GM21390 (cell line): ENCODE results near the gene FGGY.
A peak's percentile ranks its signal among the peaks of the same experiment; 100 is the strongest.

Source experiments
- ATAC-seq: cut with Tn5 transposase; IDR thresholded peaks from one replicate; pipeline ENCODE4 v1.9.1; 2021; ENCODE audit not compliant: unreplicated experiment

Gene FGGY

DNA sequence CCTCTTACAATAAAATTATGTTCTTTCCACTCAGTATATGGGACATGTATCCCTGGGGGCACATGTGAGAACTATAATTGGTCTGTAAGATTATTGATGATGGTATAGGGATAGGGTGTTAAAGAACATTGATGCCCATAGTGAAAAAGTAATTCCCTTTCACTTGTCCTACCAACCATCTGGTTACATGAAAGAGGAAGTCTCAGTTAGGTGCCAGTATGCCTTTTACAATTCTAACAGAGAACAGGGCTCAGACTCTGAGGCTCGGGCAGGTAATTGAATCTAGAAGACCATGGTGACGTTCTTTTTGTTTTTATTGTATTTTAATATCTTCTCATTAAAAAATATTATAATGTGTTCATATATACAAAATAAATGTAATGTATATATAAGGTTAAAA, 113.6 kb downstream of the FGGY start:
- peak; percentile 22 for ATAC-seq

DNA sequence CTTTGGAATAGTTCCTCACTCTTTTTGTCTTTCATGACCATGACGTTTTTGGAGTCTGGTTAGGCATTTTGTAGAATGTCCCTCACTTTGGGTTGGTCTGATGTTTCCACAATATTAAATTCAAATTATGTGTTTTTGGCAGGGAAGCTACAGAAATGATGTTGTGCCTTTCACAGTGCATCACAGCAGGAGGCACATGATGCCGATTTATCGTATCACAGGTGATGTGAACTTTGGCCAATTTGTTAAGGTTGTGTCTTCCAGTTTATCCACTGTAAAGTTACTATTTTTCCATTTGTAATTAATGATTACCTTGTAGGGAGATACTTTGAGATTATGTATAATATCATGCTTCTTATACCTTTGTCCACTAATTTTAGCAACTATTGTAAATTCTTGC, 114.3 kb downstream of the FGGY start:
- no peak for ATAC-seq

DNA sequence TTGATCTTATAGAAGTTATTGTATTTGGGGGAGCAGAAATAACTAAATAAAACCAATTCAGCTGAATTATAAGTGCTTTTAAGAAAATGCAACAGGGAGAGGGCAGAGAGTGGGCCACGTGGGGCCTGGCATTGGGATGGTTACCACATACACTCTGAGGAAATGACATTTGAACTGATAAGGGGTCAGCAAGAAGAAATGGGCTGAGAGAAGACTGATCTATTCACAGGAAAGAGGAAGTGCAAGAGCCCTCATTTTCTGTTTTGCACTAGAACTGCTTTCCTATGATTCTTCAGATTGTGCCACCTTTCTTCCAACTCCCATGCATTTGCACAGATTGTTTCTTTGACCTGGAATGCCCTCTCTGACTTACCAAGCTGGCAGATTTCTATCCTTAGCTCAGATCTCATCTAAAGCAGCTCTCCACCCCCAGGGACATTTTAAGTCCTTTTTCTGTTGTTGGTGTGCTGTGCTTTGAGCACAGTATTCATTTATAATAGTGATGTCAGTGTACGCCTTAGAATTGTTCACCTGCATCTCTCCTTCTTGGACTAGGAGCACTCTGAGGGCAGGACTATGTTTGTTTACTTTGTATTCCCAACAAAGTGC, 115.9 kb downstream of the FGGY start:
- ATAC-seq: no peak

DNA sequence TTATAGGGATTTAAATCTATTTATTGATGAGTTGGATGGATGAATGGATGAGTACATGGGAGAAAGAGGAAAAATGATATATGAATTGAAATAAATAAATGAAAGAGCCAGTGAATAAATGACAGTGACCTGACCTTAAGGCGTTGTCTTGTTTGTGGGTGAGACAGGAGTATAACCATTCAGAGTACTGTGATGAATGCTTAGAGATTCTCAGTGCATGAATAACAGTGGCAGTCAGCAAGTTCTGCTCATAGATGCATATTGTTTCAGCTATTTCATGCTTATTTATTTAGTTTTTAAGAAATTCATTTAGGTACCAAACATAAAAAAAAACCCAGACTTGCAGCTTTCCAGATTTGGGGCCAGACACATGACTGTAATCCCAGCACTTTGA, 116.4 kb downstream of the FGGY start:
- ATAC-seq: no peak

DNA sequence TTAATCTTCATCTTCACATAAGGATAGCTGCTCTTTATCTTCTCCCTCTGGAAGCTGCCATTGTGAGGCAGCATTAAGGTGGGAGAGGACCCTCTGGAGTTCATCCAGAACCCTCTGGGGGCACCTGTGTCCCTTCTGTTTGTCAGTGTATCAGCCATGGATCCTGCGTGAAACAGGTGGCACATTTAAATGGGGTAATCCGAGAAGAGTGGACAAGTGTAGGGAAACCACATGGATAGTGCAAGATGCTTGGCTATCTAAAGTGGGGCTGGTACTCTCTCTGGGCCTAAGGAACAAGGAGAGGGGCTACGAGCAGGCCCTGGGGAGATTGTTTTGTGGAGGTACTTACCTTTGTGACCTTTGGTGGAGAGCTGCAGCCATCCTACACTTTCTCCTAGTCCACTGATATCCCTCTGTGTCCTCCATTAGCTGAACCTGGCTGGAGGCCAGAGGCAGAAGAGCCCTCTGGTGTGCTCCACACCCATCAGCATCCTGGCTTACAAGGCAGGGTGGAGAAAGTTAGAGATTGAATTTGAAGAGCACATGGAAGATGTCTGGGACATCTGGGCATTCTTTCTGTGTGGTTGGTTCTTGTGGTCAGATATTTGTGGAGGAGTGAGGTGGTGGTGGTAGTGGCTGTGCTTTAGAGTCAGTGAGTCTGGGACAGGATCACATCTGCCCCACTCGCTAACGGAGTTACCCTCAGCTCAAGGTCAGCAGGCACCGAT, 117.7 kb downstream of the FGGY start:
- no peak for ATAC-seq

DNA sequence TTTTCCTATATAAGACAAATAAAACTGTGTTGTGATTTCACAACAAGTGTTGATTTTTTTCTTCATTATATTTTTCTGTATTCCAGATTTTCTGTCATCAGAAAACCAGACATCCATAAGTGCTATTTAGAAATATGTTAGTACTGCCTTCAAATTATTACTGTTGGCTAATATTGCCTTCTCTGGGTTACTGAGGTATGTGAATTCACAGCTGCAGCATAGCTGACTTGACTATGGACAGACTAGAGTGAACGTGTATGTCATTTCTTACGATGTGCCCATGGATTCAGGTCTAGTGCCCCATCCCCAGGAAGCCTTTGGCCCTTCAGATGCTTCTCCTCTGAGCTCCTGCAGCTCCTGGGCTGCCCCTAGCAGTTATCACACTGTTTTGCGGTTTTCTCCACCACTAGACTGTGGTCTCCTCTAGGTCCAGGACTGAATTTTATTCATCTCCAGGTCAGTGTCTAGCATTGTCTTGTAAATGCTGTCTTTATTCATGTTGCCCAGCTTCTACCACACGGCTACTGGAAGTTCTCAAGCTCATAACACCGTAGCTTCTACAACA, 118.5 kb downstream of the FGGY start:
- ATAC-seq: no peak

DNA sequence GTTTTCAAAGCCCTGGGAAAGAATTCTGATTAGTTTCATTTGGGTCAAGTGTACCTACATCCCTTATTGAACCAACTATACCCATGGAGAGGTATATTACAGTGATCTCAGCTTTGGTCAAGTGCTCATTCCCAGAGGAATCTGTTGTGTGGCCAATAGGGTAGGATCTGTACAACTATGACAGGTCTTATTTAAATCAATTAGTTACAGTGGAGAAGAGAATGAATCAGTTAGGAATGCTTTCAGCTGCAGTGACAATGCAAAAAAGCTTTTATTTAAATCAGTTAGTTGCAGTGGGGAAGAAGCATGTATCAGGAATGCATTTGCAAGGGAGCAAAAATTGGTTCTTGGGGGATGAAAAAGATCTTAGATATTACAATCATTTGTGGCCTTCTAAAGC, 119.0 kb downstream of the FGGY start:
- no peak for ATAC-seq

DNA sequence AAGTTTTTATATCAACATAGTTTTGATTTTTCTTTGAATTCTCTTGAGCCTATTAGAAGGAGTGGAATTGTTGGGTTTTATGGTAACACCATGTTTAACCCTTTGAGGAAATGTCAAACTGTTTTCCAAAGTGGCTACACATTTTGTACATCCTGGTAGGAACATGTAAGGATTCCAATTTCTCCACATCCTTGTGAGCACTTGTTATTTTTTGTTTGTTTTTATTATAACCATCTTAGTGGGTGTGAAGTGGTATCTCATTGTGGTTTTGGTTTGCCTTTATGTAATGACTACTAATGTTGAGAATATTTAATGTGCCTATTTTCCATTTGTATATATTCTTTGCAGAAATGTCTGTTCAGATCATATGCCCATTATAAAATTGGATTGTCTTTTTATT, 120.5 kb downstream of the FGGY start:
- no peak for ATAC-seq

DNA sequence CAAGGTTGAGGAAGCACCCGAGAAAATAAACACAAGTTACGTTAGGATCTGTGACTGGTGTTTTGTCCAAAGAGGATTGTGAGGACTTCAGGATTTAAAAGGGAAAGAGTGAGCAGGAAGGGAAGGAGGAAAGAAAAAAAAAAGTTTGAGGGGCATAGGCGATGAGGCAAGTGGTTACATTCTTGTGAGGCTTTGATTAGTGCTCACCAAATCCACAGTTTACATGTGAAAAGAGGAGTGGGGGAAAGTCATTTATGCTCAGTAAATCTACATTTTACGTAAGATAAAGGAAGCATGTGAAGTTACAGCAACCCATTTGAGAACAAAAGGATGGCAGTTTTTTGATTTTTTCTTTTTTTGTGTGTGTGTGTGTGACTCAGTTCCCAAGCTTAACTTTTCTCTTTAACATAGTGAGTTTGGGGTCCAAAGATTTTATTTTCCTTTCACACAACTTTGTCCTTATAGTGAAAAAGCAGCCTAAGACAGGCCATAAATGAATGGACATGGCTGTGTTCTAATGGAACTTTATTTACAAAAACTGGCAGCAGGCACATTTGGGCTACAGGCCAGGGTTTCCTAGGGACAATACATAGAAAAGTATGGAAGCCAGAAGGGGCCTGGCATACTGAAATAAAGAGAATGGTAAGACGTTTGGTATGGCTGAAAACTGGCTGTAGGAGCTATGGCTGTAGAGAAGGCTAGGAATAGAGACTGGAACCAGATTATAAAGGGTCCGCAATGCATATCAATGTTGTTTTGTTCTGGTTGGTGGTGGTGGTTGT, 121.7 kb downstream of the FGGY start:
- ATAC-seq: no peak

DNA sequence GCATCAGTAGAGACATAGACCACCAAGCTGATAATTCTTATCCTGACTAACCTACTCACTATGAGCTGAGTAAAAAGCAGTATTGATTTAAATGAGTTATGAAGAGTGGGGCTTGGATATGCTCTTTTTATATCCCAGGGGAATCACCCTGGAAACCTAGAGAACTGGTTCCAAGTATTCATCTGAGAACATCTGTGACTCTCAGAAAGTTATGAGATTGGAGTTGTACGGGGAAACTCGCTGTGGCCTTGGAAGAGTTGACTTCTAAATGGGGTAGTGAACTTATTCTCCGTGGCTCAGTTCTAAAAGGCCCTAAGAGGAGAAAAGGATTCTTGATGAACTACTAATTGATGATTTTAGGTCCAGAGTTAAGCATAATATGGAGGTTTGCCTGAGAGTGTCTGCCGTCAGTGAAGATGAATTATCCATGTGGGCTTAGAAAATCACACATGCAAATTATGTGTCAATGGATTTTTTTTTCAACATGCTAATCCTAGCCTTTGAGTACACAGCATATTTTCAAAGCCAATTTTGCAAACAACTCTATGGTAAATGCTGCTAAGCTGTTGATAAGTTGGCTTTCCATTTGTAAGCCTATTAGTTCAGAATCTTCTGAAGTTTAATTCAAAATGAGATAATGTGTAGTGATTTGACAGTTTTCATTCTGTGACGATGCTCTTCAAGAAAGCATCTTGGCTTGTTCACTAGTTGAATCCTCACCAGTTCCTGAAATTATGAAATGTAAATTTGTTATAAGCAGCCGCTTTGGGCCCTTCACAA, 122.7 kb downstream of the FGGY start:
- no peak for ATAC-seq

DNA sequence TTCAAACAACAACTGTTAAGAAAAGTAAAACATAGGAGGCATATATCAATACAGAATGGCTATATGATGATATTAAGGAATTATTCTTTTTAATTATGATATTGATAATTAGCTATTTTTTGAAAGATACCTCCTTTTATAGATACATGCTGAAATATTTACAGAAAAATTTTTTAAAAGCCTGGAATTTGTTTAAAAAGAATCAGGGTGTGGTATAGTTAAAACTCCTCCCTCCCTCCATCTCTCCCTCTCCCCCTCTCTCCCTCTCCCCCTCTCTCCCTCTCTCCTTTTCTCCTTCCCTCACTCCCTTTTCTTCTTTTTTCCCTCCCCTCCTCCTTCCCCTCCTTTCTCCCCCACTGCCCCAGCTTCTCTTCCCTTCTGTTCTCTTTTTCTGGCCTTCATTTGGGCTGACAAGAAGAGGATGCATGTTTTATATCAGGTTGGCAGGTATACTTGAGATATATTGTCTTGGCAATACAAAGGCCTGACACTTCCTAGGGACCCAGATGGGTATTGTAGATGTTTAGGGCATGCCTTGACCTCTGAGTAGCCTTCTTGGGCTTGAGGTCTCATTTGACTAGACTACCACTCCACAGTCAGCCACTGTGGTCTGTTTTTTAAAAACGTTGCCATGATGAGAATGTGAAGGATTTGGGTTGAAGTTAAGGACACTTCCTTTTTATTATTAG, 124.5 kb downstream of the FGGY start:
- no peak for ATAC-seq

DNA sequence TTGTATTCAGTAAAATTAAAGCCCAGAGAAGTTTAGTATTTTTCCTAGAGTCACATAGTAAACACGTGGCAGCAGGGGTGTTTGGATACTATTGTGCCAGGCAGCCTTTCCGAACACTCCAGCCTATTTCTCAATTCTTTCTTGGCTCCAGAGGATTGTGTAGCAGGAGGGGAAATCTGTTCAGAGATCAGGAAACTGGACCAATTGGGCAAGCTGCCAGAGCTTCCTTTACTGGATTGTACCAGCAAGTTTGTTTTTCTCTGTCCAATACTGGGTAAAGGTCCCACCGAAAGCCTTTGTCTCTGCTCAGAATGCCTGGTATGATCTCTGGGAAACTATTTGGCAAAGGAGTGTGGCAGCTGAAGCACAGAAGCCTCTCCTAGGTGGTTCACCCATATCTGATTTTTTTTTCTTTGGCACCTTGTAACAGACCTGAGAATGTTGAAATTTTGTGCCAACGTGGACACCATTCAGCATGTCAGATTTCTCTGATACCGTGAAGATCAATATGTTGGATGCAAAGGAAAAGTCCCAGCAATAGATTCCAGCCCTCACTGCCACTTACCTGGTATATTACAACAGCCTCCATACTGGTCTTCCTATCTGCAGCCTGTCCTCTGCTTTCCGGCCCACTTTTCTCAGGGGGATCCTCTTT, 126.2 kb downstream of the FGGY start:
- ATAC-seq: no peak

DNA sequence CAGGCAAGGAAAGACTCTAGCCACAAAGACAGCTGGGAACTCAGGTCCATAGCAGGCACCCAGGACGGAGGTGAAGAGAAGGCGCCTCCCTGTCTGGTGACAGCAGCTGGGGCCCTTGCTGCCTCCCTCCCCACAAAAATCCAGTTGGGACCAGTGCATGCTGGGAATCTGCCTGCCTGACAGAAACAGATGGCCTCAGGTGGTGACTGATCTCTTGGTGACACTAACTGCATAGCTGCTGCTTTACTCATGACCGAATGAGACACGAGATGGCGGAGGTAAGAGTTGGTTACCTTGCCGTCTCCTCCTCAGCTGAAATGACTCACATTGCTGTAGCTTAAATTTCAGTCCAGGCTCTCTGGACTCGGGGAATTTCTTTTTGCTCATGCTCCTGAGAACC, 130.3 kb downstream of the FGGY start:
- ATAC-seq: no peak

DNA sequence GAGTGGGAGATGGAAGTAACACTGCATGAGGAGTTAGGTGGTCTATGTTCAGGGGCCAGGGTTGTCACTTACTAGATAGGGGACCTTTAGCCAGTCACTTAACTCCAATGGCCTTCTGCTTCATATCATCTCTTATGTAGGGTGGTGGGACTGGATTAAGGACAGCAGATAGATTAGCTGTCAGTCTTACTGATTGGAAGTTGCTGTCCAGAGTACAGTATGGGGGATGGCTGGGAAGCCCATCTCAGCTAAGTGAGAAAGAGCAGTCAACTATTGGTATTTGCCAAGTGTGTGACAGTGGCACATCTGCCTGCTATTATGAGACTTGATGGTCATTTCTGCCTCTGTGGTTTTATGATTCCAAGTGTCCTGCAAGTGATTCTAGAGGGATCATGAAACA, 130.9 kb downstream of the FGGY start:
- ATAC-seq: no peak

DNA sequence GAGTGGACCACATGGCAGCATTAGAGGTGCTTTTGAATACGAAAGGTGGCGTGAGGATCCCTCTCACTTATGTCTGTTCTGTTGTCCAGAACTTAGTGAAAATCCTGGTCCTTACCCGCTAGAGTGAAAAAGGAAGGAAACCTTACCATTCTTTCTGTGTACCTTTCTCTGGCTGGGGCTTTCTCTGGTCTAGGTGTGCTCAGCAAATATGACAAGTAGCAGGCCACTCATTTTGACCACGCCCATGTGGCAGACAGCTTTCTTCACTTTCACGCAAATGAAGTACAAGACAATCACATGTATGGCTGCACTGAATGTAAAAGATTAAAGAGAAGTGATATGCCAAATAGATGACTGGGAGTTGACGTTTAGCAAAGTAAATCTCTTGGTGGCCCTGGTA, 131.9 kb downstream of the FGGY start:
- no peak for ATAC-seq

DNA sequence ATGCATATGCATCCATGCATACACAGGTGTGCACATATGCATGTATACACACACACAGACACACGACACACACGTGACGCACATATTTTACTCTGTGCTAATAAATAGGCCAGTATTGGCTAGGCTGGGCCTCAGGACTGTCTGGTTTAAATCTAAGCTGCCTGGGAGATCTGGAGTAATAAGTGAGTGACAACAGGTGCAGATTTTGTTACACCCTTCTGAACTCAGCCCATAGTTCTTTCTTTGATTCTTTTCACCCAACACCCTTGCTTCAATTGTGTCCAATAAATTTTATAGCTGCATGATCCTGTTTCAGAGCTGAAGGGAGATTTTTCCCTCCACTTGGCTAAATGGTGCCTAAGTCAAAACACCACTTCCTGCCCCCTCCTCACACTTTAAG, 132.8 kb downstream of the FGGY start:
- no peak for ATAC-seq

DNA sequence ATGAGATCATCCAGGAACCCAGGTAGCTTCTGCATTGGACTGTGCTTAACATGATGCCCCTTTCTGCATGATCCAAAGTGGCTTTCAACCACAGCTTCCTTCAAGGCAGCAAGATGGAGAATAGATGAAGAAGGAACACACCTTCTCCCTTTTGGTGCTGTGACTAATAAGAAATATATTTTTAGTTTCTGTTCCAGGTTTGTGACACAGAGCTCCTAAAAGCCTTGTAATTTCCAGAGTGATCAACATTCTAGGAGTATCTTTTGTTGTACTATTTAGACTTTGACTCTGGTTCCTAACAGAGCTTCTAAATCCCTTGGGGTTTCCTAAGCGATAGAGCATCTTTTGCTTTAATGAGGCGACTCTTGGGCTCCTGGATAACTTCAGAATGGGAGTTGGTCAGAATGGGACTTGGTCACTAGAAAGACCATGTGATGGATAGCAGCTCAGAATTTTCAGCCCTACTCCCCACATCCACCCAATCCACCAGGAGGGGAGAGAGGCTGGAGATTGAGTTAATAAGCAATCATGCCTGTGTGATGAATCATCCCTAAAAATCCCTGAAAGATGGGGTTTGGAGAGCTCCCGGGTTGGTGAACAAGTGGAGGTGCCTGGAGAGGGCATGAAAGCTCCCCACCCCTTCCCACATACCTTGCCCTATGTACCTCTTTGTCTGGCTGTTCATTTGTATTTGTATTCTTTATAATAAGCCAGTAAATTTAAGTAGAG, 134.8 kb downstream of the FGGY start:
- no peak for ATAC-seq

DNA sequence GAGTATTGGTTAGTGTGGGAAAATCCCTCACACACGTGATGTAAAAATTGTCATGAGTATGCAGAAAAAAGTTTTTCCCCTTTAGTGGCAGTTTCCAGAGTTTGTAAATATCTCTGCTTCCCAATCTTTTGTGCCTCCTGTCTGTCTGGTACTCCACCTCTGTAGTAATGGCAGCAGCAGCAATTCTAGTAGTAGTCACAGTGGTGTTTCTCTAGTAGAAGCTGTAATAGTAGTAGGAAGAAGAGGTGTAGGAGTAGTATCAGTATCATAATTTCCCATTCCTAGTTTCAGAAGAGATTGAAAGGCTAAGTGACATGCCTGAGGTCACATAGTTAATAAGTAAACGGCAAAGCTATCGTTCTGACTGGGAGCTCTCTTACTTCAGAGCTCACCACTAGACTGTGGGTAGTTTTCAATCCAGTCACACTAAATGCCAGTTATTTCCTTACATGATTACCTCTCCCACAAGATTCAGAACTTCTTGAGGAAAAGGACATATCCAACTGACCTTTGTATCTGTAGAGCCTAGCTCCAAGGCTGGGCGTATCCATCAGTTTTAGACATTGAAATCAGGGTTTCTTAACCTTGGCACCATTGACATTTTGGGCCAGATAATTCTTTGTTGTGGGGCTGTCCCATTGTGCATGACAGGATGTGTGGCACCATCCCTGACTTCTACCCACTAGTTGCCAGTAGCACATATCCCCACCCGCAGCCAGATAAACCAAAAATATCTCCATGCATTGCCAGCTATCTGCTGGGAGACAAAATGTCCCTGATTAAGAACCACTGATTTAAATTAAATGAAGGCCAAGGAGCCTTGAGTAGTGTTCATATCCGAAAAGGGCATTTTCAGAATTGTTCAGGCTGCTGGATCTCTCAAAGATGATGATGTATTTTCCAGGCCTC, 135.9 kb downstream of the FGGY start:
- peak; percentile 97 for ATAC-seq
